HepG2 (cell line): ENCODE data around the gene GJB5. TPM values are rescaled to one million over a fixed set of nuclear protein-coding genes. Genes with fewer than 3 reads are reported as not detected.
"Not testable (repeated sequence)": the region's sequence is repeated elsewhere in the genome, so short reads cannot be mapped to it uniquely, and the experiment has no call there.

Experiments used
- ATAC-seq: fragments of 200-7000 bp; cut with Tn5 transposase; 3 replicates; pipeline ENCODE4 v1.9.1; 2020; ENCODE audit warnings: mild to moderate bottlenecking, moderate library complexity
- BruUV-seq: library from RNA; stranded (reverse); fragments of 400-500 nt; replicated peaks from 2 replicates; lab custom pipeline; 2021; lab: Mats Ljungman, UMichigan
- CTCF ChIA-PET: fragments of 300-600 bp; formaldehyde crosslinking; extraction: SDS; loops from one replicate; lab custom pipeline; 2021; ENCODE audit warnings: low total read pairs, inconsistent platforms, low intra/inter-chr PET ratio; lab: Yijun Ruan, JAX
- POLR2A ChIA-PET: fragments of 350-600 bp; sonication (Branson Sonifier 250); formaldehyde crosslinking; loops from one replicate; lab custom pipeline; 2020; ENCODE audit warnings: antibody characterized with exemption, inconsistent platforms; lab: Yijun Ruan, JAX
- DNase-seq: peaks from one replicate; pipeline ENCODE4 v3.0.0-alpha.2; 2015; ENCODE audit warnings: low spot score
- FAIRE-seq: peaks from 3 replicates; lab custom pipeline; 2011; peaks lifted over from hg19 to GRCh38; lab: Jason Lieb, UNC
- H2AFZ ChIP-seq: one replicate; pipeline ENCODE4 v1.6.1; 2011; ENCODE audit warnings: low read length, inconsistent platforms
- H3K27ac ChIP-seq: fragments of 300-600 bp; 3 replicates; pipeline ENCODE4 v1.8.0; 2011; ENCODE audit warnings: mixed run types, mild to moderate bottlenecking, mixed read lengths, low read length, inconsistent platforms; ENCODE audit not compliant: insufficient read depth; ENCODE audit errors: extremely low read length
- H3K27me3 ChIP-seq, 2 experiments: fragments of 200-600 bp in 1 of 2; 2 replicates in 1 of 2; 3 replicates in 1 of 2; pipeline versions ENCODE4 v1.6.0 to v1.8.0; 2011; ENCODE audit warnings: low read length in 2 of 2, mild to moderate bottlenecking in 2 of 2, moderate library complexity in 2 of 2, inconsistent platforms in 1 of 2; ENCODE audit not compliant: insufficient read depth in 2 of 2, control insufficient read depth in 1 of 2
- H3K36me3 ChIP-seq, 2 experiments: fragments of 200-600 bp in 1 of 2; replicated peaks in 1 of 2; 2 replicates in 1 of 2; 3 replicates in 1 of 2; pipeline versions ENCODE4 v1.5.1 to v1.8.0; 2011; ENCODE audit warnings: low read length in 2 of 2, inconsistent platforms in 1 of 2; ENCODE audit not compliant: insufficient read depth in 2 of 2, control insufficient read depth in 1 of 2
- H3K4me1 ChIP-seq: 2 replicates; pipeline ENCODE4 v1.5.1; 2012; ENCODE audit warnings: low read length, inconsistent platforms; ENCODE audit not compliant: insufficient read depth
- H3K4me2 ChIP-seq: 2 replicates; pipeline ENCODE4 v1.6.0; 2011; ENCODE audit warnings: low read depth, low read length, inconsistent platforms
- H3K4me3 ChIP-seq, 3 experiments: fragments of 200-600 bp in 1 of 3; sonication (generic), shearing (Covaris generic) in 1 of 3; replicated peaks in 1 of 3; 2 replicates each; pipeline ENCODE4 v1.5.1; 2011 to 2016; ENCODE audit warnings: low read length in 3 of 3, inconsistent platforms in 2 of 3, low read depth in 2 of 3, mild to moderate bottlenecking in 2 of 3, control low read depth in 1 of 3, mixed read lengths in 1 of 3; ENCODE audit not compliant: insufficient read depth in 1 of 3
- H3K79me2 ChIP-seq: one replicate; pipeline ENCODE4 v1.6.1; 2011; ENCODE audit warnings: low read length, inconsistent platforms; ENCODE audit not compliant: insufficient read depth
- H3K9ac ChIP-seq: 2 replicates; pipeline ENCODE4 v1.6.0; 2011; ENCODE audit warnings: mild to moderate bottlenecking, low read depth, low read length, inconsistent platforms; ENCODE audit not compliant: insufficient read depth
- H3K9me3 ChIP-seq: 2 replicates; pipeline ENCODE4 v1.5.1; 2012; ENCODE audit warnings: mild to moderate bottlenecking, low read length
- H4K20me1 ChIP-seq: 2 replicates; pipeline ENCODE4 v1.6.0; 2011; ENCODE audit warnings: inconsistent platforms, mild to moderate bottlenecking, low read length, moderate library complexity; ENCODE audit not compliant: insufficient read depth
- GATAD1 ChIP-seq: IDR thresholded peaks from 2 replicates; pipeline ENCODE4 v1.6.1; 2016; ENCODE audit warnings: missing genetic modification reagents, missing compliant biosample characterization
- HCFC1 ChIP-seq: fragments of 150-350 bp; IDR thresholded peaks from 2 replicates; pipeline ENCODE4 v1.6.1; 2014; ENCODE audit warnings: low read depth, low read length
- KLF9 ChIP-seq: IDR thresholded peaks from 2 replicates; pipeline ENCODE4 v1.6.1; 2016; ENCODE audit warnings: low read depth
- SRSF9 ChIP-seq: fragments of 200-400 bp; formaldehyde crosslinking; IDR thresholded peaks from 2 replicates; pipeline ENCODE4 v1.6.1; 2018; ENCODE audit warnings: borderline replicate concordance, mild to moderate bottlenecking, low read depth, low read length; ENCODE audit not compliant: insufficient read depth, poor library complexity, severe bottlenecking
- ZNF225 ChIP-seq: sonication (generic); formaldehyde crosslinking; IDR thresholded peaks from 2 replicates; pipeline ENCODE4 v1.4.0; 2020; ENCODE audit warnings: mild to moderate bottlenecking, missing genetic modification reagents
- ZNF746 ChIP-seq: sonication (generic); formaldehyde crosslinking; IDR thresholded peaks from 2 replicates; pipeline ENCODE4 v1.8.0; 2022; ENCODE audit warnings: mild to moderate bottlenecking, missing genetic modification reagents
- WGBS: methylation state at CpG from one replicate; pipeline ENCODE4 v1.1.6; 2017; ENCODE audit warnings: low lambda C conversion rate; 5-methylcytosine and 5-hydroxymethylcytosine counted together
- in situ Hi-C: cut with HindIII; loops from 2 replicates; pipeline ENCODE4 v1.10.0; 2017; ENCODE audit warnings: low pct_unique_long_range_greater_than_20kb; ENCODE audit not compliant: extremely low pct_ligation_motif_present
- intact Hi-C: fragments of 100-400 bp; cut with micrococcal nuclease; formaldehyde crosslinking; loops from one replicate; pipeline ENCODE4 v1.10.0; 2022; ENCODE audit not compliant: unreplicated experiment
- polyA plus RNA-seq, 8 experiments: library from polyadenylated mRNA; depleted of rRNA in 3 of 8; stranded (reverse) in 7 of 8; unstranded in 1 of 8; fragments of >200 nt; fragmentation: Illumina TruSeq in 4 of 8; extraction: Trizol in 4 of 8; gene quantifications; 2 replicates each; pipeline versions ENCODE4 v1.2.1 to v1.2.3, GENCODE V29; 2011 to 2016; ENCODE audit warnings: low read depth in 4 of 8, missing spikeins in 1 of 8, mixed read lengths in 1 of 8; ENCODE audit not compliant: insufficient read depth in 1 of 8
- total RNA-seq, 5 experiments: library from RNA; depleted of rRNA; stranded (reverse); fragments of >200 nt; fragmentation: Illumina TruSeq; extraction: Trizol; gene quantifications; 2 replicates each; pipeline ENCODE4 v1.2.3, GENCODE V29; 2016; ENCODE audit warnings: low read depth in 1 of 5
- TF ChIP-seq, protein P1 (sequence below): sonication (generic); formaldehyde crosslinking; IDR thresholded peaks from 2 replicates; pipeline ENCODE4 v1.4.0; 2020; ENCODE audit warnings: missing genetic modification reagents
- TF ChIP-seq, protein P2 (sequence below): sonication (generic); formaldehyde crosslinking; IDR thresholded peaks from 2 replicates; pipeline ENCODE4 v1.8.1; 2023; ENCODE audit warnings: mild to moderate bottlenecking, missing genetic modification reagents, borderline replicate concordance

The GJB5 gene
- total and polyA plus RNA-seq, 2 of the 13 experiments (the other 11 are each of a cell fraction or from before 2014, with no cell fraction given) = not detected

DNA sequence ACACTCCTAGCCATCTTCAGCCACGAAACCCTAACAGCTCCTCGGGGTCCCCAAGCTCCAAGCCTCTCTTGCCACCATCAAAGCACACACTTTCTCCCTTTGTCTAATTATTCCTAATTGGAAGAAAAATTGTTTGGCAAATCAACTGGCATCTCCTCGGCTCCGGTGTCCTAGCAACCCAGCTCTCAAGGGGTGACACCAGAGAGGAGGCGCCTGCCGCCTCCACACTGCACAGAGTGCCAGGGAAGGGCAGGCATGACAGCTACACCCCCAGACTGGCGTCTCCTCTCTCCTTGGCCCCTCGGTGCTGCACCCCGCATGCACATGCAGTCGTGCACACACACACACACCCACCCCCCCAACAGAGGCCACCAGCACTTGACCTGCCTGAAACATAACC lies 18.2 kb upstream of the GJB5 start (continued):
- TF ChIP-seq SRSF9 = no peak
- TF ChIP-seq GATAD1 (CRISPR knock-in tag) = no peak
- no peak for TF ChIP-seq ZNF746 (CRISPR knock-in tag)
- TF ChIP-seq, protein P1, sequence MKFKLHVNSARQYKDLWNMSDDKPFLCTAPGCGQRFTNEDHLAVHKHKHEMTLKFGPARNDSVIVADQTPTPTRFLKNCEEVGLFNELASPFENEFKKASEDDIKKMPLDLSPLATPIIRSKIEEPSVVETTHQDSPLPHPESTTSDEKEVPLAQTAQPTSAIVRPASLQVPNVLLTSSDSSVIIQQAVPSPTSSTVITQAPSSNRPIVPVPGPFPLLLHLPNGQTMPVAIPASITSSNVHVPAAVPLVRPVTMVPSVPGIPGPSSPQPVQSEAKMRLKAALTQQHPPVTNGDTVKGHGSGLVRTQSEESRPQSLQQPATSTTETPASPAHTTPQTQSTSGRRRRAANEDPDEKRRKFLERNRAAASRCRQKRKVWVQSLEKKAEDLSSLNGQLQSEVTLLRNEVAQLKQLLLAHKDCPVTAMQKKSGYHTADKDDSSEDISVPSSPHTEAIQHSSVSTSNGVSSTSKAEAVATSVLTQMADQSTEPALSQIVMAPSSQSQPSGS (CRISPR knock-in tag) = no peak
- TF ChIP-seq, protein P2, sequence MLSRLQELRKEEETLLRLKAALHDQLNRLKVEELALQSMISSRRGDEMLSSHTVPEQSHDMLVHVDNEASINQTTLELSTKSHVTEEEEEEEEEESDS (CRISPR knock-in tag) = no peak
- TF ChIP-seq ZNF225 (CRISPR knock-in tag) = no peak
- TF ChIP-seq KLF9 (CRISPR knock-in tag) = no peak
- TF ChIP-seq HCFC1 = no peak
- TF ChIP-seq, all 625 proteins: peak for 0

DNA sequence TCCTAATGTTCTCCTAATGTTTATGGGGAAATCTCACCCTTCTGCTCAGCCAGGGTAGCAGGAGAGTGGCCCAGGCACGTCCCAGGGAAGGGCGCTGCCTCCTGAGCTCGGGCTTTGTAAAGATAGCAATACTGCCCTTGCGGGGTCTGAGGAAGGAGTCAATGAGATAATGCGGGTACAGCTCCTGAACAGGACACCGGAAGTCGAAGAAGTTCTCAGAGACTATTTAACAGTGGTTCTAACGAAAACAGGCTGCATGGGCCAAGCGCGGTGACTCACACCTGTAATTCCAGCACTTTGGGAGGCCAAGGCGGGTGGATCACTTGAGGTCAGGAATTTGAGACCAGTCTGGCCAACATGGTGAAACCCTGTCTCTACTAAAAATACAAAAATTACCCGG lies 17.6 kb upstream of the GJB5 start:
- H3K4me2 ChIP-seq, FAIRE-seq, in situ Hi-C loops: not testable (repeated sequence)

More for the DNA sequence above, 17.6 kb upstream of the GJB5 start:
- H3K4me3 ChIP-seq, H3K9me3 ChIP-seq, intact Hi-C loops, H4K20me1 ChIP-seq, H3K4me1 ChIP-seq, CTCF ChIA-PET, H2AFZ ChIP-seq, BruUV-seq, H3K79me2 ChIP-seq, POLR2A ChIA-PET, H3K36me3 ChIP-seq, H3K27ac ChIP-seq, H3K9ac ChIP-seq, DNase-seq, ATAC-seq: not testable (repeated sequence)
- WGBS = 54% methylated on average over 12 of the region's 12 CpGs
- peaks cover 6 to 24% of the 10 kb centered on the region in 2 experiments; a peak in 4 of 5 replicates for H3K27me3 ChIP-seq
